DND-41 (cell line): ENCODE data around the gene MAT2B.

Experiments
- ATAC-seq: fragments of 200-7000 bp; cut with Tn5 transposase; 3 replicates; pipeline ENCODE4 v1.9.1; 2021; ENCODE audit warnings: low read depth; ENCODE audit not compliant: insufficient read depth
- DNase-seq: peaks from one replicate; pipeline ENCODE4 v3.0.0-alpha.2; 2020
- H2AFZ ChIP-seq: 2 replicates; pipeline ENCODE4 v1.6.0; 2012; ENCODE audit warnings: low read depth, low read length
- H3K27ac ChIP-seq: 2 replicates; pipeline ENCODE4 v1.5.1; 2012; ENCODE audit warnings: low read length, inconsistent platforms
- H3K27me3 ChIP-seq: fragments of 200-600 bp; sonication (generic); 2 replicates; pipeline ENCODE4 v1.6.0; 2012; ENCODE audit warnings: low read length, mild to moderate bottlenecking, inconsistent platforms; ENCODE audit not compliant: insufficient read depth, poor library complexity
- H3K36me3 ChIP-seq: 2 replicates; pipeline ENCODE4 v1.5.1; 2012; ENCODE audit warnings: low read length, inconsistent platforms; ENCODE audit not compliant: insufficient read depth
- H3K4me1 ChIP-seq: 2 replicates; pipeline ENCODE4 v1.5.1; 2012; ENCODE audit warnings: mild to moderate bottlenecking, low read length; ENCODE audit not compliant: insufficient read depth
- H3K4me2 ChIP-seq: 2 replicates; pipeline ENCODE4 v1.6.0; 2012; ENCODE audit warnings: mild to moderate bottlenecking, moderate library complexity, low read length, inconsistent platforms; ENCODE audit not compliant: insufficient read depth
- H3K4me3 ChIP-seq, 2 experiments: fragments of 200-600 bp in 1 of 2; shearing (Covaris generic) in 1 of 2; 2 replicates each; pipeline ENCODE4 v1.5.1; 2012 to 2016; ENCODE audit warnings: inconsistent platforms in 2 of 2, low read length in 2 of 2, mild to moderate bottlenecking in 2 of 2, low read depth in 1 of 2, moderate library complexity in 1 of 2
- H3K79me2 ChIP-seq: 2 replicates; pipeline ENCODE4 v1.6.0; 2012; ENCODE audit warnings: low read length, inconsistent platforms; ENCODE audit not compliant: insufficient read depth
- H3K9ac ChIP-seq: 2 replicates; pipeline ENCODE4 v1.6.0; 2012; ENCODE audit warnings: low read depth, mild to moderate bottlenecking, inconsistent platforms, low read length, moderate library complexity
- H3K9me3 ChIP-seq: 2 replicates; pipeline ENCODE4 v1.5.1; 2012; ENCODE audit warnings: low read length, moderate library complexity, mild to moderate bottlenecking, inconsistent platforms; ENCODE audit not compliant: insufficient read depth, severe bottlenecking
- H4K20me1 ChIP-seq: 2 replicates; pipeline ENCODE4 v1.6.0; 2012; ENCODE audit warnings: low read length; ENCODE audit not compliant: insufficient read depth
- CTCF ChIP-seq: IDR thresholded peaks from 2 replicates; pipeline ENCODE4 v1.5.1; 2012; ENCODE audit warnings: borderline replicate concordance, low read length, moderate library complexity, mild to moderate bottlenecking; ENCODE audit not compliant: poor library complexity, severe bottlenecking; ENCODE audit errors: extremely low read depth
- EZH2 ChIP-seq: IDR thresholded peaks from 3 replicates; pipeline ENCODE4 v1.6.1; 2012; ENCODE audit warnings: borderline replicate concordance, low read depth, mild to moderate bottlenecking, moderate library complexity, low read length, inconsistent platforms; ENCODE audit not compliant: severe bottlenecking

MAT2B gene

DNA sequence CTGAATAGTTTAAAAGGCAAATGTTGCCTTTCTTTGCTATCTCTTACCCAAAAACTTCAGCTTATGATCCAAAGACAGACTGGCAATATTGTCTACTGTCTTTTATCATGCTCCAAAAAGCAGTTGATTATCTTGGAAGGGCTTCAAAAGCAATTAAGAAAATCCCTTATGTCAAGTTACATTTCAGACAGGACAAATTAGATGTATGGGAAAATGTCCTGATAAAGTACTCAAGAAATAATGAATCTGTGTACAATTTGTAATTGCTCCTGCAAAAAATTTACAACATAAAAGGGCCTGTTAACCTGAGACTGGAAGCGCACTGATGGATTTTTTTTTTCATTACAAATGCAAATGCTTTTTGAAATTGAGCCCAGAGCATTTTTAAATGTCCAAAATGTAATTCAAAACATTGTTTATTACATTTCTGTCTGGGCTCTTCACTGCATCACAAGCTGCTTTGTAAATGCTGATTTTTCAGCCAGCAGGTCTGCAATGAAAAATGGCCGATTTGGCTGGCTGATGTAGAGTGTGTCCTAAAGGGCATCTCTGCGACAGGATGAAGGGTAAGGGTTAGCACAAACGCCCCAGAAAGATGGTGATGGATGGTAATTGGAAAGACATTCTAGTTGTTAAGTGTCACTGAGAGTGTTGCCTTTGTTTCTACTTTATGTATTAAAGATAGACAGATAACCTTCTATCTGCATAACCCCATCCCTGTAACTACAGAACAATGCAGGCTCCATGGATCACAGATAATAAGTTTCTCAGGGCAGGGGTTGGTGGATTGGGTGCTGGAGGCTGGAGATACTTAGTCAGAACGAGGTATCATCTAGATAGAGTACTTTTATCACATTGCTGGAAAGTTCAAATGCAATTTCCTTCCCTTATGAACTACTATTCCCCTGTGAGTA, 27.0 kb downstream of the MAT2B start:
- H2AFZ ChIP-seq, result no peak overlapping the region
- no peak for TF ChIP-seq EZH2
- TF ChIP-seq CTCF, result no peak
- no peak overlapping the region for H3K4me2 ChIP-seq
- H3K36me3 ChIP-seq, result no peaks in the 10 kb centered on the region
- no peaks in the 10 kb centered on the region for H3K9me3 ChIP-seq
- no peak overlapping the region for H3K9ac ChIP-seq
- no peak overlapping the region for H3K4me3 ChIP-seq
- H3K27ac ChIP-seq, result no peak overlapping the region
- H3K79me2 ChIP-seq, result no peaks in the 10 kb centered on the region
- H3K4me1 ChIP-seq, result no peaks in the 10 kb centered on the region
- no peaks in the 10 kb centered on the region for H3K27me3 ChIP-seq
- DNase-seq (no peak), ATAC-seq (no peak)
- H4K20me1 ChIP-seq, result no peaks in the 10 kb centered on the region

DNA sequence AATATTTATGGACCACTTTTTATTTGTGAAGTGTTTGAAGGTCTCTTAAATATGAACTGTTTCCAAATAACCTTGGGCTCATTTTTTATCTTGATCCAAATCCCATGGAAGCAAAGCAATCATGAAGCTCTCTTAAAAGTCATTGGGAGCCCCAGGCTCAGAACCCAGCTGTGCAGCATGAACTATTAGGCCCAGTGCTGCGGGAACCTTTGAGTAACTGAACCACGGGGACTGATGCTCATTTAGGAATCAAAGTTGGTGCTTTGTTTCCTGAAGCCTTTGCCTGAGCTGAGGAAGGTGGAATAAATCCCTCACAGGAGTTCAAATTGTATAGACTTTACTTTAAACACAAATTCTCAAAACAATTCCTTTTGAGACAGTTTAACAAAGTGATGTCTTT, 27.8 kb downstream of the MAT2B start:
- no peak for ATAC-seq
- Histone ChIP-seq H3K4me3 (no peak overlapping the region), H2AFZ (no peak overlapping the region), H3K4me2 (no peak overlapping the region), H3K36me3 (no peaks in the 10 kb centered on the region), H4K20me1 (no peaks in the 10 kb centered on the region), H3K27me3 (no peaks in the 10 kb centered on the region), H3K27ac (no peak overlapping the region), H3K9me3 (no peaks in the 10 kb centered on the region), H3K79me2 (no peaks in the 10 kb centered on the region), H3K4me1 (no peaks in the 10 kb centered on the region), H3K9ac (no peak overlapping the region)
- no peak for TF ChIP-seq EZH2
- TF ChIP-seq CTCF, result no peak
- no peak for DNase-seq

DNA sequence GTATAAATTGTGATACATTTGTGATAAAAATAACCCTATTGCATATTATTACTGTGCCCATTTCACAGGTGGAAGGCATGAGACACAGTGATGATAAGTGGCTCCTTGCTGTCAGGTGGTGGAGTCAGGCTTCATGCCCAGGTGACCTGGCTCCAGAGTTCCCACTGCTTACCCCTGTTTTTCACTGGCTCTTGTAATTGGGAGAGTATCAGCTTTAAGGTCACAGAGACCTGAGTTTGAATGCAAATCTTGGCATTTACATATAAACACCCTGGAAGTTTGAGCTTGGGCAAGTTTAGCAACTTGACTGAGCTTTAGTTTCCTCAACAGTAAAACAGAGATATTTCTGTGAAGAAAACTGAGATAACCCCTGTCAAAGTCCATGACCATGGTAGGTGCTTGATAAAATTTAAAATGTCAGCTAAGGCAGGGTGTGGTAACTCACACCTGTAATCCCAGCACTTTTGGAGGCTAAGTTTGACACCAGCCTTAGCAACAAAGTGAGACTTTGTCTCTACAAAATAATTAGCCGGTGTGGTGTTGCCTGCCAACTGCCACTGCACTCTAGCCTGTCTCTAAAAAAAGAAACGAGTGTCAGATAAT, 29.2 kb downstream of the MAT2B start:
- no peaks in the 10 kb centered on the region for H3K4me1 ChIP-seq
- H3K9me3 ChIP-seq, result no peaks in the 10 kb centered on the region
- H3K9ac ChIP-seq, result no peak overlapping the region
- H3K4me3 ChIP-seq, result no peak overlapping the region
- ATAC-seq (no peak), DNase-seq (no peak)
- H3K27me3 ChIP-seq, result no peaks in the 10 kb centered on the region
- H2AFZ ChIP-seq, result no peak overlapping the region
- H4K20me1 ChIP-seq, result no peaks in the 10 kb centered on the region
- no peak overlapping the region for H3K27ac ChIP-seq
- H3K36me3 ChIP-seq, result no peaks in the 10 kb centered on the region
- TF ChIP-seq EZH2, result no peak
- no peak for TF ChIP-seq CTCF
- no peaks in the 10 kb centered on the region for H3K79me2 ChIP-seq
- H3K4me2 ChIP-seq, result no peak overlapping the region
